Measurements from ENCODE around the gene TAS2R60.
"Not testable (repeated sequence)": the region's sequence is repeated elsewhere in the genome, so short reads cannot be mapped to it uniquely, and the experiment has no call there.

TAS2R60 gene

DNA sequence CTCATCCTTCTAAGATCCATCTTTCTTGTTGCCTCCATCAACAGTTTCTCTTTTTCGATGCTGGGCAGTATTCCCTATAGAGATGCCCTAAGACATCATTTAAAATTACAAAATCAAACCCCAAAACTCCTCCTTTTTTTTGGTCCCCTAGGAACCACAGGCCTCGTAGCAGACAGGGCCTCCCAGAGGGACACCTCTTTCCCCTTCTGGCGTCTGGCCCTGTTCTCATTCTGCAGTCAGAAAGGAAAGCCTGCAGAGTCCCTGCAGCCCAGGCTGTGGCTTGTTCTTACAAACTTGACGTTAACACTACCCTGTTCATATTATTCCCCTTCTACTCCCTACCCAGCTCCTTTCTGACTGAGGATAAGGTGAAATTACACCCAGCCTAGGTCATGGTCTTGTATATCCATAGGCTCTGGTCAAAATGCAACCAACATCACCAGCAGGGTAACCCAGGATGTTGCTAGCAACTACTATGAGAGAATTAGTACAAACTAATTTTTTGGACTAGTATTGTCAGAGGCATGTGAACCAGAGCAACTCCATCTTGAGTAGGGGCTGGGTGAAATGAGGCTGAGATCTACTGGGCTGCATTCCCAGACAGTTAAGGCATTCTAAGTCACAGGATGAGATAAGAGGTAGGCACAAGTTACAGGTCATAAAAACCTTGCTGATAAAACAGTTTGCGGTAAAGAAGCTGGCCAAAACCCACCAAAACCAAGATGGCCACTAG, 31.1 kb upstream of the TAS2R60 start:
- no peak for DNase-seq (ENCODE audit: low spot score)

DNA sequence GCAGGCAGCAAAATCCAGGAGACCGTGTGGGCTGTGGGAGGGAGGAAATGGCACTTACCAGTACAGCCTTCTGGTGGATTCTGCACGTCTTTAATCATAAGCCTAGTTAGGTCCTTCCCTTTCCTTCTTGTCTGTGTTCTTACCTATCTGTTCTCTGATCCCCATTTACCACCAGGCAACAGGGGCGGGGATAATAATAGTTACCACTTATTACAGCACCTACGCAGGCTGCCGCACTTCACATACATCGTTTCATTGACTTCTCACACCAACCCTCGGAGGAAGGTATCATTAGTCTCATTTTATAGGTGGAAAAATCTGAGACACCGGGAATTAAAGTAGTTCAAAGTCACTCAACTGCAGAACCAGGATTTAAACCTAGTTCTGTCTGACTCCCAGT, 30.1 kb upstream of the TAS2R60 start:
- no peak for DNase-seq (ENCODE audit: low spot score)

DNA sequence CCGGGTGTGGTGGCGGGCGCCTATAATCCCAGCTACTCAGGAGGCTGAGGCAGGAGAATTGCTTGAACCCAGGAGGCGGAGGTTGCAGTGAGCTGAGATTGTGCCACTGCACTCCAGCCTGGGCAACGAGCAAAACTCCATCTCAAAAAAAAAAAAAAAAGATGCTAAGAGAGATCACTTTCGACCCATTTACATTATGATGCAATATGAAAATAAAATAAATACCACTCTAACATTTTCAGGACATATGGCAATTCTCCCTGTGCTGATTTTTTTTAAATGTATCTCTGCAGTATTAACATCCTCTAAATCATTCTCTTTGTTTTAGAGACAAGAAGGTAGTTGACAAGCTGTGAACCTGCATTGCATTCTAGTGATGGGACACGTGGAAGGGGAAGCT, 28.0 kb upstream of the TAS2R60 start:
- not testable (repeated sequence) for DNase-seq (ENCODE audit: low spot score)

DNA sequence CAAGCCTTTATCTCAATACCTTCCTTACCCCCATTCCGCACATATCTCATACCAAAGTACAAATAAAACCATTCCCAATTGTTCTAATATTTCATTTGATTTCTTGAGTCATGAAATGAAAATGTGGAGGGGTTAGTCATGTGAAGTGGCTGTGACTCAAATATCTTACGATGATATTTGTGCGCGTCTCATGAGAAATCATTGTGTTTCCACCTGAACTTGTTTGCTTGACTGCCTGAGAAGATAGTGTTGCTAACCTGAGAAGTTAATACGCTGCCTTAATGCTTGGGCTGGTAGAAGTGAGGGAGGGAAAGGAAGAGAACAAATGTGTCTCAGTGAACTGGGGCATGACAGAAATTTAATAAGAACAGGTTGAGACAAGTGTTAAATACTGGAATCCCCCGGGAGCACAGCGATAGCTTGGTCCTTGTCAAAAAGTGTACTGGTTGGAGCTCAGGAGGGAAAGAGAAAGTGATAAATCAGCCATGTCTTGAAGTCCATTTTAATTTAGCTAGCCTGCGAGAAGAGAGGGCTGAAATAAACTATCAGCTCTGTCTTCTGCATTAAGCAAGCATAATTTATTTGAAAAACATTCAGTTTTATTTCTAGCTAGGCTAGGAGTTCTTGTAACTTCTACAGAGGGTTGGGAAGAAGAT, 27.4 kb upstream of the TAS2R60 start:
- peak; percentile 57 for DNase-seq (ENCODE audit: low spot score)

DNA sequence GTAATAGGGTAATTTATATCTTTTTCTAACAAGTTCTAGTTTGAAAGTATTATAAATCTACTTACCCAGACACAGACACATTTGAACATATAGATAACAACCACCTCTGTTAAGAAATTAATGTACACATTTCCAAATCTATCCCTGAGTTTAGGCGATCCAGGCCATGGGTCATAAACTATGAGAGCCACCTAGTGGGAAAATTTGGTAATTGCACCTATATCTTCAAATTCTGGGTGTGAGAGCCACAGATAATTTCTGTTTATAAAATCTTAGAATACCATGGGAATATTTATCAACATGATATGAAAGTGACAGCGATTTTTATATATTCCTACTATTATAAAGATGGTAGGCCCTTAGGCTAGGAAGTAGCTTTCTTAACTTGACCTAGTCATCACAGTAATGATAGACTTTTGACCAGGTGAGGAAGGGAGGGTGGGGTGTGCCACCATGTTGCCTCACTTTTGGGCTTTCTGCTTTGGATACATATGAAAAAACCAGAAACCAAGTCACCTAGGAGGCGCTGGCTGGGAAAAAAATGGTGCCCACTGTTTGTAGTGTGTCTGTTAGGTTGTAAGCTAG, 26.6 kb upstream of the TAS2R60 start:
- peak; percentile 55 for DNase-seq (ENCODE audit: low spot score)

DNA sequence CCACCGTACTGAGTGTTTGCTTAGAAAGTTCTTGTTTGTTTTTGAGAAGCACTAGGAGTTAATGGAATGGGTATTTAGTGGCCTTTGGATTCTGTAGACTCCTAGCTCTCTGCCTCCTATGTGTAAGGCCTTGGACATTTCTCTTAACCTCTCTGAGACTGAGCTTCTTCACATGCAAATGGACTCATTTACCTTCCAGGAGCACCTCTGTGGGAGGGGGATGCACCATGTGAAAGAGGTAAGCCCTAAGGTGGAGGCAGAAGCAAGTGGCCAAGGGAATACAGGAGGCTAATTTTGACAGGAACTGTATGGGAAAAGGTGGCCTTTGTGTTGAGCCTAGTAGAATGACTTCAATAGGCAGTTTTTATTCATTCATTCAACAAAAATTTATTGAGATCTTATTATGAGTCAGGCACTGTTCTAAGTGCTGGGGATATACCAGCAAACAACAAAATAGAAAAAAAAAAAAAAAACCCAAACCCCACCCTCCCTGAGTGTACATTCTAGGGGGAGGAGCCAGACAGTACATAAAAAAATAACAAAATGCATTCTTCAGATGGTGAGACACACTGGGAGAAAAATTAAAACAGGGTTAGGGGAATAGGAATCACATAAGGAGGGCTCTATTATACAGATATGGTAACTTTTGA, 25.4 kb upstream of the TAS2R60 start:
- no peak for DNase-seq (ENCODE audit: low spot score)

DNA sequence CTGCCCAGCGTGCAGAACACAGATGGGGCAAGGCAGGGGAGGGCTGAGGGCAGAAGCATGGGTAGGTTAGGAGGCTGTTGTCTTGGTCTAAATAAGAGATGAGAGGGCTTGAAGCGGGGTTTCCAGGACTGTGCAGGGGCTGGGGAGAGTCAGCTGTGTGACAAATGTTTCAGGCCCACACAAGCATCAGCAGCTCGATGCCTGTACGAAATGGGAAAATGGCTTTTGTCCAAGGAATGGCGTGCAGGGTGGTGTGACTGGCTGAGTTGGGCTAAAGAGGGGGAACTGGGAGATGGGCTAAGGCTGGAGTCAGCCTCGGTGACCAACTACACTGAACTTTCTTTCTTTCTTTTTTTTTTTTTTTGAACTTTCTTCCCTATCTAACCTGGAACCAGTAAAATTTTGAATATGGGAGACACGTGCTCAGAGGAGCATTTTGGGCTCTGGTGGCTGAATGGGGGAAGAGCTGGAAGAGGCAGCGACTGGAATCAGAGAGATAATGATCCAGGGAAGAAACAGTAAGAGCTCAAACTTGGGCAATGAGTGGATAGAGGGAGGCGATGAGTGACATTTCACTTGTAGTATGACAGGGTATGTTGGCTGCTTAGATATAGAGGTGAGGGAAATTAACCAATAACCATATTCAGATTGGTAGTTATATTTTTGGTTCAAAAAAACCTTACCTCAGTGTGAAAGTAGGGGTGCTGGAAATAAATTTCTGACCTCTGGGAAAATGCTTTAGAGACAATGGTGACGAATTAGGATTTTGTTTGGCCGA, 24.4 kb upstream of the TAS2R60 start:
- DNase-seq (ENCODE audit: low spot score) = no peak

DNA sequence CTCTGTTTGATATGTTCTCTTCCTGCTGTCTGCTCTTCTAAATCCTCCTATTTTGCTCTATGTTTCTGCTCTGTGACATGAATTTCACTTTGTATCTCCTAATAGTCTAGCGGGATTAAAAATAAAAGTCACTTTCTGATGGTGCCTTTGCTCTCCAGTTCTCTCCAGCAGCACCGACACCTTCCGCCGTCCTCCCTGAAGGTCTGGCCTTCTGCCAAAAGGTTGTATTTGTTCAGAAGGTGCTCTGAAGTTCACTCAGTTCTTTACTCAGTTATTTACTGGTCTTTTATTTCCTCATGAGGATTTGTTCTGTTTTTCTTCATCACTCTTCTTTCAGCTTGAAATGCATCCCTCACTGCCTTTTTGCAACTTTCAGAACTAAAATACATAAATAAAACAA, 23.4 kb upstream of the TAS2R60 start:
- DNase-seq (ENCODE audit: low spot score) = peak; percentile 26

DNA sequence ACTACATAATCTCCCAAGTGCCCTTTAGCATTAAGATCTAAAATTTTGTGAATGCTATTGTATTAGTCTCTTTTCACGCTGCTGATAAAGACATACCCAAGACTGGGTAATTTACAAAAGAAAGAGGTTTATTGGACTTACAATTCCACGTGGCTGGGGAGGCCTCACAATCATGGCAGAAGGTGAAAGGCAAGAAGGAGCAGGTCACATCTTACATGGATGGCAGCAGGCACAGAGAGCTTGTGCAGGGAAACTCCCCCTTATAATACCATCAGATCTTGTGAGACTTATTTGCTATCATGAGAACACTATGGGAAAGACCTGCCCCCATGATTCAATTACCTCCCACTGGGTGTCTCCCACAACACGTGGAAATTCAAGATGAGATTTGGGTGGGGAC, 22.6 kb upstream of the TAS2R60 start:
- not testable (repeated sequence) for DNase-seq (ENCODE audit: low spot score)

DNA sequence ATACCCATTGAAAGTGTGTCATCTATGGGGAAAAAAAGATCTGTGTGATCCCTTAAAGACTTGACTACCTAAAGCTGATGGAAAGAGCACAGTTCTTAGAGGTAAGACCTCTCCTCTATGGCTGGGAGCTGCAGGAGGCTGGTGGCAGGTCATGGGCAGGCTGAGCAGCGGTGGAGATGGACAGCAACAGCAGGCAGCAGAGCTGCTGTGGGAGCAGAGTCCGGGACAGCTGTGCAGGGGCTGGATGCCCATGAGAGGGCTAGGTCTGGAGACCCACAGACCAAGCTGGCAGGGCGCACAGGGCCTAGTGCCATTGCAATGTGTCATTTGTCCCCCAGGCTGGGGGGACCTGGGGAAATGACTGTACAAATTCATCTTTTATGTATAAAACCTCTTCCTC, 21.2 kb upstream of the TAS2R60 start:
- no peak for DNase-seq (ENCODE audit: low spot score)

DNA sequence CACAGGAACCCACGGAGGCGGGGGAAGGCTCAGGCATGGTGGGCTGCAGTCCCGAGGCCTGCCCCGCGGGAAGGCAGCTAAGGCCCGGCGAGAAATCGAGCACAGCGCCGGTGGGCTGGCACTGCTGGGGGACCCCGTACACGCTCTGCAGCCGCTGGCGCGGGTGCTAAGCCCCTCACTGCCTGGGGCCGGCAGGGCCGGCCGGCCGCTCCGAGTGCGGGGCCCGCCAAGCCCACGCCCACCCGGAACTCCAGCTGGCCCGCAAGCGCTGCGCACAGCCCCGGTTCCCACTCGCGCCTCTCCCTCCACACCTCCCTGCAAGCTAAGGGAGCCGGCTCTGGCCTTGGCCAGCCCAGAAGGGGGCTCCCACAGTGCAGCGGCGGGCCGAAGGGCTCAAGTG, 18.8 kb upstream of the TAS2R60 start:
- DNase-seq (ENCODE audit: low spot score) = not testable (repeated sequence)

DNA sequence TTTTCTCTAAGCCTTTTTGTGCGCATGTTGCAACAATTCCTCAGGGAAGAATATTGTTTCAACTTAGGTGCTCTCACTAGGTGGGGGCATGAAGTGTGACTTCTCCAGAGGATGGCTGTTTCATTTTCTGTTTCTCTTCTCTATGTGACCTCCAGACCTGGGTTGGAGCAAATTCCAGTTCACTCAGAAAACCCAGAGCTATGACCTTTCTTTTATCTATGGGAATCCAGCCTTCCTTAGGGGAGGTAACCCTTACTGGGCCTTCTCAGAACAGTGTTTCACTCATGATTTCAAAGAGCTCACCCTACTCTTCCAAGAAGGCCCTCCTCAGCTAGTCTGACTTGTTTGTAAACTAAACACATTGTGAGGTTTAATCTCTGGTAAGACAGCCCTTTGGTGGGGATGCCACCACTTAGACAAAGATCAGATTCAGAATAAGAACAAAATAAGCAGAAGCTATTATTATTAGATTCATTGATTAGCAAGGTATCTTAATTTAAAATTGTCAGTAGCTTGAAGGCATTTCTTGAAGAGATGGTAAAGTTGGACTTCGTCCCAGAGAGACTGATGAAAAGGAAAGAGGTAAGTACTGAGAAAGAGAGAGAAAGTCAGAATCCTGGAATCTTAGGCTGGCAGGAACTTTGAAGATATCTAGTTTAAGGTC, 16.6 kb upstream of the TAS2R60 start:
- no peak for DNase-seq (ENCODE audit: low spot score)

DNA sequence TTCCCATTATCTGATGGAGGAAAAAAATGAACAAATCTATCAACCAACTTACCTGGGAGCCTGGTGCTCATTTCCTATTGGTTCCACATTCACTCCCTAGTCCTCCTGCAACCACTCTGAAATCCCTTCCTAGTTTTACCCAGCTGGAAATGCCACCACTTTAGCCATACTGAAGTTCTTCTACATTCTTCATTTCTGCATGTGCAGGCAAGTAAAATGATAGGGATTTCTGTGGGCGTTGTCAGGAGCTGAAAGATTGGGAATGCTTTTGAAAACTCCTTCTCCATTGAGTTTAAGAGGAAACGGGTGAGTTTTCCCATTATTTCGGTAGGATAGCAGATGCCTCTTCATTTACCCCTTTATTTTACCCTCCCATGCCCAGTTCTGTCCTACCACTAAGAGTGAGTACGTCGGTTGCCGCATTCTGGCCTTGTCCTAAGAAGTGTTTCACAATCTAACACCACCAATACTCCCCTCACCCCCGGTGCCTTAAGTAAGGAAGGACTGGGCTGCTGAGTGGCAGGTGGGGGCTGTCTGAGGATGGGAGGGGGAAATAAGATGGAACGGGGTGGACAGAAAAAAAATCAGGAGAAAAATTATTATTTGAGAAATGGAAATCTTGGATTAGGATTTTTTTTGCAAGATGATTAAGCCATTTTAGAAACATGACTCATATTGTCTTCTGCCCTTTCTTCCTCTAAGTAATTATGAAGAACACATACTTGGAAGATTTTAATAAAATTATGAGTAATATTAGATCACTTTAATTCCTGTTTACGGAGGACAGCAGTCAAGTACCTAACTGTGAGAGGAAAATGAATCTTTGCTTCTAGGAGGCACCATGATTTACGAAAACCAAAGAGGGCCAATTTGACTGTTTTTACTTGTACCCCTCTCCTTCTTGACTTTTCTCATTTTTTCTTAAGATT, 13.2 kb upstream of the TAS2R60 start:
- no peak for DNase-seq (ENCODE audit: low spot score)

DNA sequence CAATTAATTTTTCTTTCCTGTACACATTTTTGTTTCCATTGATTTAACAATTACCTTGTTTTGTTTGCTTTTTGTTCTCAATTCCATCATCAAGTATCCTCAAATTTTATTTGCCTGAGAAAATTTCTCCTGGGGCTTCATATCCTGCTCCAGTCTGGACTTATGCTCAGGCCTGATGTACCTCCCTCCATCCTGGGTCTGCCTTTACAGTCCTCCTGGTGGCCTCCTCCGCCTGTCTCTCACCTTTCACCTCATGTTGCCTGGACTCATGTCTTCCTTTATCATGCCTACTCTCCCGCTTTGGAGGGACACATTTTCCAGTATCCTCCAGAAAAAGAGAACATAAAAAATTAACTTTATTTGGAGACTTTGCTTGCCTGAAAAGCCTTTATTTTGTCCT, 12.1 kb upstream of the TAS2R60 start:
- no peak for DNase-seq (ENCODE audit: low spot score)

DNA sequence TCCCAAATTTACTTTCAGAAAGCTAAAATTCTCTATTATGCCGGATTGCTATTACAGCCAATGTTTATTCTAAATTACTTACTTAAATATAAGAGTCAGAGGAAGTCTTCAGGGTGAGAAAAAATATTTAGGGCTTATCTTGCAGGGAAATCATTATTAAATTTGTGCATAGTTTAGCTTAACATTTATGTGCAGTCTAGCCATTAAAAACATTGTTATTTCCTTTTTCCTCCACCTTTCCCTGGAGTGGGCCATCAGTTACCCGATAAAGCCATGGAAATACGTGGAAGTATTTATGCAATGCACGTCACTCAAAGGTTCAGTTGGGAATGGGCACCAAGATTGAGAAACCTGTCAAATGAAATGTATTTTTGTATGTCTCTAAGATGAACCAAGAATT, 9.5 kb upstream of the TAS2R60 start:
- DNase-seq (ENCODE audit: low spot score) = no peak

DNA sequence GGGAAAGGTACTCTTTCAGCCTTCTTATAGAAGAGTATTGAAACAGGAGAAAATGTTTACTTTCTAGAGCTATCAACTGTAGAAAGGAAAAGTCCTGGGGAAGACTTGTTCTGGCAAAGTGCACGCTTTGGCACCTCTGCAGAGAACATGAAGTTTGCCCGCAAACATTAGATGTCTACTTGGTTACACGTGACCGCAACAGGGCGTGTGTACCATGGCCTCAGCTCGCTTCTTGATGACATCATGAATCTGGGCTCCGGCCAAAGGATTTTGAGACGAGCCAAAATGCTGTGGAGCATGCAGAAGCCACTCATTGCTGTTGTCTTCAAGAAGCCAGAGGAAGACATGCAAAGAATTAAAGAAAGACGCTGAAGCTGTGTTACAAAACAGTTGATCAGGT, 8.6 kb upstream of the TAS2R60 start:
- peak; percentile 82 for DNase-seq (ENCODE audit: low spot score)

DNA sequence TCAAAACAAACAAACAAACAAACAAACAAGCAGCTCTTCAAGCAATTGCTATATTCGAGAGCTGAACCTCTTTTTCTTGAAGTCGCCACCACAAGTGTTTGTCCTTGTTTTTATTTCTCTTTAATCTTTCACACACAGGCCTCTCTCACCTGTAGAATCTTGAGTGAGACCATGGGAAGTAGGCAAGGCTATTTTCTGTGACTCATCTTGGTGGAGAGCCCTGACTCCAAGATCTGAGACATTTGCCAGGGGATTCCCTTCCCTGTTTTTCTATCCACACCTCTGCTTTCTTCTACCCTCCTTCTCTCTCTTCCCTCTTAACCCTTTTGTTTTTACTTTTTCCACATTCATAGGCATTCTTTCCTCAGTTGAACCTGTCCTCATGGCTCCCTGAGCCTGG, 8.0 kb upstream of the TAS2R60 start:
- DNase-seq (ENCODE audit: low spot score) = peak; percentile 51

DNA sequence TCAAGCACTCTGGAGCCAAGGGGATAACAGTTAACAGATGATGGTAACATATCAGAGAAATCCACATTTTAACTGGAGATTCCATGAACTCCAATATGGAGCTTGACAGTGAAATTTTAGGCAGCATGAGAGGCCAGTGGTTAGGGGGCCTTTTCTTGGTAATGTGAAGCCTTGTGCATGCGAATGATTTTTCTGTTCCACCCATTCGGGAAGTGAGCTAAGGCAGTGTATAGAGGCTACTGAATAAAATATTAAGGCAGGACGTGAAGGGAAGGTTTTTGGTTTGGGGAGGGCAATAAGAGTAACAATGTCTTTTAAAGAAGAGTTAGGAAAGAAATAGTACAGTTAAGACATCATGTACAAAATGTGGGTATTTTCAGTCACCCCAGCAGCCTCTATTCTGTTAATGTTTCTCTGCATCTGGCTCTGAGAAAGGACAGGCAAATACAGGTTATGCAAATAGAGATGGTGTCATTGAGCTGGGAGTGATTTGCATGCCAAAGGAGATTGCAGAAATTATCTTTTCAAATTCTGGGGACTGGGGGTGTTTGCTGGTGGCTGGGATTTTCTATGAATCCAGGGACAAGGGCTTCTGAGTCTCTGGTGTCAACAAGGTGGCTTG, 6.8 kb upstream of the TAS2R60 start:
- no peak for DNase-seq (ENCODE audit: low spot score)

DNA sequence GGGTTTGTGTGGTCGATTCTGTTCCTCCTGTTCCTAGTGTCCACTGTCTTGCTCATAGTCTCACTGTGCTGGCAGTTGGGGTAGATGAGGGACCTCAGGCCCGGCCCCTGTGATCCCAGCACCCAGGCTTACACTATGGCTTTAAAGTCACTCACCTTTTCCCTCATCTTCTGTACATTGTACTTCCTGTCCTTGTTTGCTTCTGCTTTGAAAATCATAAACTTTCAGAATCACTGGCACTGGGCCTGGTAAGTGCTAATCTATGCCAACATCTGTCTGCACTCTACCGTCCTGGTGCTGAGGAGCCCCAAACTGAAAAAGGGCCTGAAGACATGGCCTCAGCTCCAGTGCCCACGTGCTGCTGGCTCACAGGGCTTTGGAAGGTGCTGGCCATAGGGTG, 5.7 kb upstream of the TAS2R60 start:
- DNase-seq (ENCODE audit: low spot score) = no peak

DNA sequence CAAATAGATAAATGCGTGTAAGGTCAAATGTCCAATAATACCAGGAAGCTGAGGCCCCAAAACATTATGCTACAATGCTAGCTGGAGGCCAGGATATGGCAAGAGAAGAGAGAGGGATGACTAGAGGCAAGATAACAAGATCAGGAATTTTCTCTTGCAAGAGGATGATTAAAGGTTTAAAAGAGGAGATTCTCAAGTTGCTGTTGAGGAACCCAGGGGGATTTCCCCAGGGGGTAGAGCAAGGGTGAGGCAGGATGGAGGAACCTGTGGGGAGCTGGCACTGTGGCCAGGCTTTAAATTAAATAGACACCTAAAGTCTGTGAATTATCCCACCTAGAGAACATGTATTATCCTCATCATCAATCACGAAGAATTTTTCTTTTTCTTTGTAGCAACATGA, 3.4 kb upstream of the TAS2R60 start:
- no peak for DNase-seq (ENCODE audit: low spot score)
